GM18526 (cell line): ENCODE data around the gene MGAT5B.

Source experiments
- POLR2A ChIP-seq: IDR thresholded peaks from 3 replicates; pipeline ENCODE4 v1.6.1; 2011; ENCODE audit not compliant: insufficient read length; ENCODE audit errors: extremely low read depth

MGAT5B gene

GRCh38 chr17:76843703-76844484 lies 24.3 kb upstream of the MGAT5B start:
- no peak for TF ChIP-seq POLR2A

GRCh38 chr17:76844485-76844829 lies 23.7 kb upstream of the MGAT5B start:
- TF ChIP-seq POLR2A: no peak

- TF ChIP-seq POLR2A: no peak
Measured at GRCh38 chr17:76844846-76845245, 23.4 kb upstream of the MGAT5B start.

GRCh38 chr17:76845541-76846017 lies 22.6 kb upstream of the MGAT5B start:
- no peak for TF ChIP-seq POLR2A

- TF ChIP-seq POLR2A: no peak
Measured at GRCh38 chr17:76847031-76847430, 21.2 kb upstream of the MGAT5B start.

GRCh38 chr17:76848670-76849069 lies 19.5 kb upstream of the MGAT5B start:
- TF ChIP-seq POLR2A: no peak

GRCh38 chr17:76852843-76853242 lies 15.4 kb upstream of the MGAT5B start:
- TF ChIP-seq POLR2A: no peak

- TF ChIP-seq POLR2A: no peak
Measured at GRCh38 chr17:76855105-76855504, 13.1 kb upstream of the MGAT5B start.

GRCh38 chr17:76862079-76862478 lies 6.1 kb upstream of the MGAT5B start:
- TF ChIP-seq POLR2A: no peak

- TF ChIP-seq POLR2A: no peak
Measured at GRCh38 chr17:76862494-76862893, 5.7 kb upstream of the MGAT5B start.

- TF ChIP-seq POLR2A: no peak
Measured at GRCh38 chr17:76864024-76864423, 4.2 kb upstream of the MGAT5B start.

- no peak for TF ChIP-seq POLR2A
Measured at GRCh38 chr17:76865174-76865573, 3.0 kb upstream of the MGAT5B start.

- no peak for TF ChIP-seq POLR2A
Measured at GRCh38 chr17:76866203-76866602, 2.0 kb upstream of the MGAT5B start.

- no peak for TF ChIP-seq POLR2A
Measured at GRCh38 chr17:76866774-76867577, 1.2 kb upstream of the MGAT5B start.

- TF ChIP-seq POLR2A: no peak
Measured at GRCh38 chr17:76867578-76868175, 527 bp upstream of the MGAT5B start.
